Endothelial cell (in vitro differentiated cells): ENCODE measurements around the gene DNAH12. TPM values are rescaled to one million over a fixed set of nuclear protein-coding genes. Genes with fewer than 3 reads are reported as not detected.
"Not testable (repeated sequence)": the region's sequence is repeated elsewhere in the genome, so short reads cannot be mapped to it uniquely, and the experiment has no call there.

ENCODE experiments used
- DNase-seq: peaks from one replicate; pipeline ENCODE4 v3.0.0; 2021; ENCODE audit warnings: low spot score
- H3K27ac Mint-ChIP-seq: one replicate; pipeline ENCODE4 v1.8.0; 2021; ENCODE audit warnings: mixed read lengths, inconsistent platforms; ENCODE audit not compliant: unreplicated experiment
- H3K27me3 Mint-ChIP-seq: one replicate; pipeline ENCODE4 v1.8.0; 2021; ENCODE audit warnings: mild to moderate bottlenecking, moderate library complexity, mixed read lengths, inconsistent platforms; ENCODE audit not compliant: unreplicated experiment
- H3K36me3 Mint-ChIP-seq: one replicate; pipeline ENCODE4 v1.8.0; 2021; ENCODE audit warnings: mild to moderate bottlenecking, low read depth, mixed read lengths, inconsistent platforms; ENCODE audit not compliant: unreplicated experiment
- H3K4me1 Mint-ChIP-seq: one replicate; pipeline ENCODE4 v1.8.0; 2021; ENCODE audit warnings: mild to moderate bottlenecking, mixed read lengths, inconsistent platforms; ENCODE audit not compliant: unreplicated experiment
- H3K4me3 Mint-ChIP-seq: one replicate; pipeline ENCODE4 v1.8.0; 2021; ENCODE audit warnings: mild to moderate bottlenecking, mixed read lengths, inconsistent platforms; ENCODE audit not compliant: unreplicated experiment
- H3K9me3 Mint-ChIP-seq: one replicate; pipeline ENCODE4 v1.8.0; 2021; ENCODE audit warnings: mixed read lengths, inconsistent platforms; ENCODE audit not compliant: unreplicated experiment
- CTCF ChIP-seq: fragments of 200-600 bp; sonication (generic); IDR thresholded peaks from one replicate; pipeline ENCODE4 v1.5.0; 2021; ENCODE audit warnings: antibody characterized with exemption; ENCODE audit not compliant: unreplicated experiment
- total RNA-seq: library from RNA; stranded (reverse); fragmentation: NEBNext Ultra II Directional; extraction: Animal tissue kit (Norgen Biotek cat#: 25700); gene quantifications from one replicate; pipeline ENCODE4 v1.2.1, GENCODE V29; 2021; ENCODE audit not compliant: unreplicated experiment

DNAH12 gene
- total RNA-seq, 1 donor from 2014 or later: 0.85 TPM

DNA sequence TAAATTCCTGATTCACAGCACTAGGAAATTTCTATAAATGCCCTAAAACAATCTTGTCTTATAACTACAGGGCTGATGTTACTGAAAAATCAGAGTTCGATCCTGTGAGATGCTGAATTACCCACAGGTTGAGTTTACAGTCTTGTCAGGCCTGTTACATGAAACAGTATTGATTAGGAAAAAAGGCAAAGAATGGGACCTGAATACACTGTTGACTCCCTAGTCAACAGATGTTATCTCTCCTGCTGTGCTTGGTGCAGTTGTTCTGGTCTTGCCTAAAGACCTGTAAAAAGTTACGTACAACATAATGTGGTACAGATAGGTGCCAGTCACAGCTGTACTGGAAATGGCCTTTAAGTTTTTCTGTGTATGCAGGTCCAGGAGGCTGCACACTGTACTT, 160.3 kb downstream of the DNAH12 start:
- no peaks in the 10 kb centered on the region for H3K27me3 Mint-ChIP-seq
- H3K4me1 Mint-ChIP-seq: no peaks in the 10 kb centered on the region
- DNase-seq: no peak
- no peaks in the 10 kb centered on the region for H3K9me3 Mint-ChIP-seq
- no peak for TF ChIP-seq CTCF
- H3K36me3 Mint-ChIP-seq: no peaks in the 10 kb centered on the region
- H3K4me3 Mint-ChIP-seq: no peak overlapping the region
- H3K27ac Mint-ChIP-seq: no peak overlapping the region

DNA sequence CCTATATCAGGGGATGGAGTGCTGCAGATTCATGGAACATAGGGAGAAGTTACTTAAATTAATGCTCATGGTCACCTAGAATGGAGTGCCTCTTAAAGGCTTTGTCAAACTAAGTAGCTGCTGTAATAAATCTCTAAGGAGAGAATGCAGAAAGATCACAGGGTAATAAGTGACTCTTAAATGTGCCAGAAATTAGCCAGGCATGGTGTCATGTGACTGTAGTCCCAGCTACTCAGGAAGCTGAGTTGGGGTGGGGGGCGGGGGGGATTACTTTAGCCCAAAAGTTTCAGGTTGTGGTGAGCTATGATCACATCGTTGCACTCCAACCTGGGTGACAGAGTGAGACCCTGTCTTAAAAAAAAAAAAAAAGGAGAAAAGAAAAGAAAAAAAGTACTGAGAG, 160.7 kb downstream of the DNAH12 start:
- no peaks in the 10 kb centered on the region for H3K9me3 Mint-ChIP-seq
- H3K4me3 Mint-ChIP-seq: no peak overlapping the region
- H3K4me1 Mint-ChIP-seq: no peaks in the 10 kb centered on the region
- no peaks in the 10 kb centered on the region for H3K27me3 Mint-ChIP-seq
- H3K36me3 Mint-ChIP-seq: no peaks in the 10 kb centered on the region
- no peak for TF ChIP-seq CTCF
- no peak overlapping the region for H3K27ac Mint-ChIP-seq
- DNase-seq: no peak

DNA sequence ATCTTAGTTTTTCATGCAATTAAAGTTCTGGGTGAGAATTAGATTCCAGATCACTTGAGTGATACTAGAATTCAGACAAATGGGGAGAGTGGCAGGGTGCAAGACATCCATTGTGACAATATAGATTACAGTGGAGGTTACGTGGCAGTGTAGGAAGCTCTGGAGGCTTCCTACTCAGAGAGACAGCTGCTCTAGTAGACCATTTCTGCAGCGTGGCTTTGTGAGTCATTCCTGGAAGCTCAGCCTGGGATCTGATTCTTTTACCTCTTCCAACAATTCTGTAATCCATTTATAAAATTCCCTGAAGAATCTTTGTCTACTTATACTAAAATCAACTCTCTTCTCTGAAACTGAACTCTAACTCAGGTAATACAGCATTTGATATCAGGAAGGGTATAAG, 161.2 kb downstream of the DNAH12 start:
- no peak for DNase-seq
- Mint-ChIP-seq H3K9me3 (no peaks in the 10 kb centered on the region), H3K27me3 (no peaks in the 10 kb centered on the region), H3K4me3 (no peak overlapping the region), H3K4me1 (no peaks in the 10 kb centered on the region), H3K36me3 (no peaks in the 10 kb centered on the region), H3K27ac (no peak overlapping the region)
- TF ChIP-seq CTCF: no peak

DNA sequence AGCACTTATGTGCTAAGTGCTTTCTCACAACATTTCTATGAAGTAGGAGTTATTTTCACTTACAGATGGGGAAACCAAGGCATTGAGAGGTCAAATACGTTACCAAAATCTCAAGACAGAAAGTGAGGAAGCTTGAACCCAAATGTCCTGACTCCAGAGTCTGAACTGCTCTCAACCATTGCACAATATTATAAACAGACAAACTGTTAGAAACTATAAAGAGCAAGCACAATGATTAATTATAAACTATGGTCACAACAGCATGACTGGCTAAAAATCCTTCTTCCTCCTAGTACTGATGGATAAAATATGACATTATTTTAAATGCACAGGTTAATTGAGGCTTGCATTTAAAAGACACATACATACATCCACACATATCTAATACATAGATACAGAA, 173.8 kb downstream of the DNAH12 start:
- DNase-seq: no peak
- Mint-ChIP-seq H3K36me3 (no peaks in the 10 kb centered on the region), H3K4me3 (no peak overlapping the region), H3K27me3 (no peaks in the 10 kb centered on the region), H3K27ac (no peak overlapping the region), H3K4me1 (no peaks in the 10 kb centered on the region), H3K9me3 (no peaks in the 10 kb centered on the region)
- TF ChIP-seq CTCF: no peak

DNA sequence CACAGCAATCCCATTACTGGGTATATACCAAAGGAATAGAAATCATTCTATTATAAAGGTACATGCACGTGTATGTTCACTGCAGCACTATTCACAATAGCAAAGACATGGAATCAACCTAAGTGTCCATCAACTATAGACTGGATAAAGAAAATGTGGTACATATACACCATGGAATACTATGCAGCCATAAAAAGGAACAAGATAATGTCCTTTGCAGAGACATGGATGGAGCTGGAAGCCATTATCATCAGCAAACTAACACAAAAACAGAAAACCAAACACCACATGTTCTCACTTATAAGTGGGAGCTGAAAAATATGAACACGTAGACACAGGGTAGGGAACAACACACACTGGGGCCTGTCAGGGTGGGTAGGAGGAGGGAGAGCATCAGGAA, 179.1 kb downstream of the DNAH12 start:
- not testable (repeated sequence) for H3K4me1 Mint-ChIP-seq, H3K36me3 Mint-ChIP-seq, DNase-seq, H3K27me3 Mint-ChIP-seq, H3K4me3 Mint-ChIP-seq, H3K9me3 Mint-ChIP-seq, H3K27ac Mint-ChIP-seq

DNA sequence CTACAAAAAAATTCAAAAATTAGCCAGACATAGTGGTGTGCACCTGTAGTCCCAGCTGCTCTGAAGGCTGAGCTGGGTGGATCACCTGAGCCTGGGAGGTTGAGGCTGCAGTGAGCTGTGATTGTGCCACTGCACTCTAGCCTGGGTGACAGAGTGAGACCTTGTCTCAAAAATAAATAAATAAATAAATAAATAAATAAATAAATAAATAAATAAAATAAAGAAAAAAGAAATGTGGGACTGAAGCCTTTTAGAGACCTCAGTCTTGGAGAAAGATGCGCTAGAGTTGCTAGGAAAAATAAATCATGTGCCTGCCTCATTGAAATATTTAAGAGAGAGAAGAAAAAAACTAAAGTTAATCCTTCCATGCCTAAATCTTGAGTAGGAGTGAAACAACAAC, 187.9 kb downstream of the DNAH12 start:
- not testable (repeated sequence) for DNase-seq, H3K4me1 Mint-ChIP-seq, H3K27me3 Mint-ChIP-seq

More for the DNA sequence above, 187.9 kb downstream of the DNAH12 start:
- not testable (repeated sequence) for H3K9me3 Mint-ChIP-seq, H3K36me3 Mint-ChIP-seq, H3K4me3 Mint-ChIP-seq, H3K27ac Mint-ChIP-seq
